GM21360 (cell line): ENCODE data around the gene NKAIN4.

Experiments used
- ATAC-seq: cut with Tn5 transposase; IDR thresholded peaks from one replicate; pipeline ENCODE4 v1.9.1; 2021; ENCODE audit warnings: mild to moderate bottlenecking, moderate library complexity; ENCODE audit not compliant: unreplicated experiment

Gene NKAIN4

DNA sequence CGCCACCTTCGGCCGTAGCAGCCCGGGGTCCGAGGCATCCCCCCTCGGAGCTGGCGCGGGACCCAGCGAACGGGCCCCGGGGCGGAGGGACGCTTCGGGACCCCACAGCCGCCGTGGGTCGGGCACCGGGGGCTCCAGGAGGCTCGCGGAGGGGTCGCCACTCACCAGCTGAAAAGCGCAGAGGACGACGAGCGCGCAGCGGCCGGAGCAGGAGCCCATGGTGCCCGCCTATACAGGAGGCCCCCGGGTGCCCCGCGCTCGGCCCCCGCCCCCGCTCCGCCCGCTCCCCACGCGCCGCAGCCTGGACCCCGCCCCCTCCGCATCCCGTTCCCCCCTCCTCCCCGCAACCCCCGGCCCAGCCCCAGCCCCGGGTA, at the start of gene NKAIN4:
NKAIN4 (minus strand) TSS at position 232 of the 374 bp plus-strand sequence; CDS start at position 219, 13 bp downstream.
- no peak for ATAC-seq

DNA sequence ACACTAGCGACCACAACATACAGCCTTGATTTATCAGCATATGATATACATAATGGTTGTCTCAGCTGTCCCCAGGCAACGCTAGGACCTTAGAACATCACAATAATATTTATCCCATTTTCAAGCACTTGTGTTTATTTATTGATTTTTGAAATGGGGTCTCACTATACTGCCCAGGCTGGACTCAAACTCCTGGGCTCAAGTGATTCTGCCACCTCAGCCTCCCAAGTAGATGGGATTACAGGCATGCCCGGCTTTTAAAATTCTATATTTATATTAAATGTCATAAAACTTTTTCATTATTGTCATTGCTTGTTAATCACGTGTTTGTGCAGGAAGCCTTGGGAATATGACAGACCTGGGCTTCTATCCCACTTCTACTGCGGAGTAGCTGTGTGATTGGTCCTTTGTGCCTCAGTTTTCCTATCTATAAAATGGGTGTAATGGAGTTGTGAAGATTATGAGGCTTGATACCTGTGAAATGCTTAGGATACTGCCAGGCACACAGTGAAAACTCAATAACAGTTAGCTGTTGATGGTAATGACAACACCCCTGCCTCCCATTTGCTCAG, 48.9 kb upstream of the NKAIN4 start:
- no peak for ATAC-seq

DNA sequence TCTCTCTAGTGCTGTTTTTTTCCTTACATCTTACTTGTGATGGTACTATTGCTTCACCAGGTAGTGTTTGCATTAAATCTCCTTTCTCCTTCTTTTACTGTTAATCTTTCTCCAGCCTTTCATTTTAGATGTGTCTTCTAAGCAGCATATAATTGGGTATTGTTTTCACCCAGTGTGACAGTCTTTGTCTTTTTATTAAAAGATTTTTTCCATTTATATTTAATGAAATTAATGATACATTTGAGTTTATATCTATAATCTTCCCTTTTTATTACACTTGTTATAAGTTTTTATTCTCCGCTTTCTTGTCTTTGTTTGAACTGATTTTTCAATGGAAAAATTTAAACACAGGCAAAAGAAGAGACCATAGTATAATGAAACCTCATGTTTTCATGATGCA, 47.4 kb upstream of the NKAIN4 start:
- no peak for ATAC-seq

DNA sequence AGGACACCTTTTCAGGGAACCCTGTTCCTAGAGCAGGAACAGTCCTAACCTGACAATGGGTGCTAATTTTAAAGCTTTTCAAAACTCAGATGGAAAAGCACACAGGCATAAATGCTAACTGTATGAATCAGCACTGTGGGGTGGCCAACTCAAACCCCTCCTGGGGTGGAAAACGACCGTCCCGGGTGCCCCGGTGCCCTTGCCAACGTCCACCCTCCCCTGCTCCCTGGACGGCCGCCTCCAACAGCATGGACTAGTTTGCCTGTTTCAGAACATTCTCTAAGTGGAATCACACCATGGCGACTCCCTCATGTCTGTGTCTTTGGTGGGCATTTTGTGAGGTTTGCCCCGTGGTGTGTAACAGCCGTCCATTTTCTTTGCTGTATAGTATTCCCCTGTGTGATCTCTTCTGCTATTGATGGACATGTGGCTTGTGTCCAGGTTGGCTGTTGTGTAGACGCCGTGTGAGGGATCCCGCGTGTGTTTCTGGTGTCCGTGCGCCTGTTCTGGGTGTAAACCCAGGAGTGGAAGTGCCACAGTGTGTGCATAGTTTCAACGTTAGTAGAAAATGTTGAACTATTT, 44.6 kb upstream of the NKAIN4 start:
- ATAC-seq, result no peak

DNA sequence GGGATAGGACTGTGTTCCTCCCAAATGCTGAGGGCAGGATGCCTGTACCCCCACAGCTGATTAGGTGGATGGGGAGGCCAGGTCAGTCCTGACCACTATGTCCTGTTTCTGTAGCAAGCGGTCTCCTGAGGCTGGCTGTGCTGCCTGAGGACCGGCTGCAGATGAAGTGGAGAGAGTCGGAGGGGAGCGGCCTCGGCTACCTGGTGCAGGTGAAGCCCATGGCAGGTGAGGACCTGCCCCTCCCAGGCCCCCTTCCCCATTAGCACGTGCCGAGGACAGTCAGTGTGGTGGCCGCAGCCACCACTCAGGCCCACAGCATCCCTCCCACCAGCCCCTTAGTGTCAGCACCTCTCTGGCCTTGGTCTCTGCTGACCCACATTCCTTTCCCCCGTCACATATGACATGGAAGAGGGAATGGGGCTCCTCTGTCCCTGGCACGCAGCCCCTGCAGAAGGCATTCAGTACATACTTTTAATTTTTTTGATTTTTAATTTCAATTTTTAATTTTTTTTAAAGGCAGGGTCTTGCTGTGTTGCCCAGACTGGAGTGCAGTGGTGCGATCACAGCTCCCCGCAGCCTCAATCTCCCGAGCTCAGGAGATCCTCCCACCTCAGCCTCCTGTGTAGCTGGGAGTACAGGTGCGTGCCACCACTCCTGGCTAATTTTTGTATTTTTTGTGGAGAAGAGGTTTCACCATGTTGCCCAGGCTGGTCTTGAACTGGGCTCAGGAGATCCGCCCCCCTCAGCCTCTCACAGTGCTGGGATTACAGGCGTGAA, 43.7 kb upstream of the NKAIN4 start:
- ATAC-seq, result no peak

DNA sequence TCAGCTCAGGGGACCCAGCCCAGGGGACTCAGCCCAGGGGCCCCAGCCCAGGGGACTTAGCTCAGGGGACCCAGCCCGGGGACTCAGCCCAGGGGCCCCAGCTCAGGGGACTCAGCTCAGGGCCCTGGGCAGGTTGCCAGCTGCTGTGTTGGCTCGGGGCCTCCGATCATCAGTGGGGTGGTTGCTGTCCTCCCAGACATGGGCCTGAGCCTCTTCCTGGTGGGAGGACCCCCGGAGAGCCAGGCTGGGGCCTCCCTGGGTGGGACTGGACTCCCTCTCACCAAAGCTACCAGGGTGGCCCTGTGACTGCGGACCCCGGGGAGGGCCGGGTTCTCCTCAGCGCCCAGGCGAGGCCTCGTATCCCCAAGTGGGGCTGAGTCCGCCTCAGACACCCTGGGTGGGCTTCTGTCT, 43.1 kb upstream of the NKAIN4 start:
- ATAC-seq, result no peak

DNA sequence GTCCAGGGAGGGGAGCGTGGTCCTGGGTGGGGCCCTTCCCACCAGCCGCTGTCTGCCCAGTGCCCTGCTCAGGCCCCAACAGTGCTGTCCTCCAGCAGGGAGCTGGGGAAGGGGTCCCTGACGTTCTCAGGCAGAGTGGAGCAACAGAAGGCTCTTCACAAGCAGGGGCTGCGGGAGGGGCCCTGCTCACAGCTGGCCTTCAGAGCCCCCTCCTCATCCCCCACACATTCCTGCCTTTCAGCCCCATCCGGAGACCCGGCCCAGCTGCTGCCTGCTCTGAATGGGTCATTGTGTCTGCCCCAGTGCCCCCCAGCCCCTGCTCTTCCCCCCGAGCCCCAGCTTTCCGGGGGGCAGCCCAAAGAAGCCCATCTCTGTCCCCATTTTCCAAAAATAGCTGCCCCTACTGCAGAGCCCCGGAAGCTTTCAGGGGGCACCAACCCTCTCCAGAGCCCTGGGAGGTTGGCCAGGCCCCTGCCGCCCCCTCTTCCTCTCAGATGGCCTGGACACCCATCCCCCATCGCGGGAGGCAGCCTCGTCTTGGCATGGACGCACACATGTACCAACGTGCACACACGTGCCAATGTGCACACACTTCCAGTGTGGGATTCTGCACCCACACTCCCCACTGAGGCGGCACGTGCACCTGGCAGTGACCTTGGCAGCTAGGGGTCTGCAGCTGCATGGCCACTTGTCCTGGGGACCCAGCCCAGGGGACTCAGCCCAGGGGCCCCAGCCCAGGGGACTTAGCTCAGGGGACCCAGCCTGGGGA, 42.5 kb upstream of the NKAIN4 start:
- no peak for ATAC-seq

DNA sequence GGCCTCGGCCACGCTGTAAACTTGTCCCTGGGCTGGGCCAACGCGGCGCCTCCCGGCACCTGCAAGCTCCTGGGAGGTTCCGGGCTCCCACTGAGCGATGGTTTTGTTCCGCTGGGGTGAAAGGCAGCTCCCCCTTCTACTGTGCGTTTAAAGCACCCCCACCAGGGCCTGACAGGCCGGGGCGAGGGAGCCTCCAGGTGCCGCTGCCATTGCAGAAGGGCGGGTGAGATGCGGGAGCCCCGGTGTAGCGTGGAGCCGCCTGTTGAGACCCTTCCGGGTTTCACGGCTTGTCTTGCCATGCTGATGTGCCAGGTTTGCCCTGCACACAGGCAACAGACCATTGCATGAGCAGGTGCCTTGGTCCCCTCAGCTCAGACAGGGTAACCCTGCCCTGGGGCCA, 41.6 kb upstream of the NKAIN4 start:
- ATAC-seq, result no peak

DNA sequence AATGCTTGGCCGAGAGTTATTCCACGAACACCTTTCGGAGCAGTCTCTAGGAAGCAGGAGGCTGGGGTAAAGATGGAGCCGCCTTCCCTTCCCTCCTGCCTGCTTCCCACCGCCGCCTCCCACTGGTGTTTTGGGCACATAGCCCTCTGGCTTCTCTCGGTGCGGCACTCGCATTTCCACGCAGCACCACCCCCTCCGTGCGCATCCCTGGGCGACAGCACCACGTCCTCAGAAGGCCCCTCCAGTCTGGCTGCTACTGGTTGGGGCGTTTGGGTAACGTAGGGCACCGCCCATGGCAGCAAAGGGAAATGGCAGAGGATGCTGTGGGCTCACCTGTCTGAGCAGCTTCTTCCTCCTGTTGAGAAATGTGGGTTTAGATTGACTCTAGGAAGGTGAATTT, 41.2 kb upstream of the NKAIN4 start:
- ATAC-seq, result no peak

DNA sequence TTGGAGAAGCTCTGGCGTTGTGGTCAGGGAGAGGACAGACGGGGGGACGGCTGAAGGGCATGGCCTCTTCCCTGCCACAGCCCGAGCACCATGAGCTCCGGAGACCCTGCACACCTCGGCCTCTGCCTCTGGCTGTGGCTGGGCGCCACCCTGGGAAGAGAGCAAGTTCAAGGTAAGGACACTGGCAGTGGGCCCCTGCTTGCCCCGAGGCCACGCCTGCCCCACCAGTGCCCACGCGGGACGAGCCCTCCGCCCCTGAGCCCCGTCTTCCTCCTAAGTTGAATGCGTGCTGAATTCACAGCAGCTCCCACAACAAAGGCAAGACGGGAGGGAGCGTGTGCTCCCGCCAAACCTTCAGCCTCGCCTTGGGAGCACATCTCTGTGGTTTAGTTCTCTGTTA, 40.8 kb upstream of the NKAIN4 start:
- ATAC-seq, result no peak

DNA sequence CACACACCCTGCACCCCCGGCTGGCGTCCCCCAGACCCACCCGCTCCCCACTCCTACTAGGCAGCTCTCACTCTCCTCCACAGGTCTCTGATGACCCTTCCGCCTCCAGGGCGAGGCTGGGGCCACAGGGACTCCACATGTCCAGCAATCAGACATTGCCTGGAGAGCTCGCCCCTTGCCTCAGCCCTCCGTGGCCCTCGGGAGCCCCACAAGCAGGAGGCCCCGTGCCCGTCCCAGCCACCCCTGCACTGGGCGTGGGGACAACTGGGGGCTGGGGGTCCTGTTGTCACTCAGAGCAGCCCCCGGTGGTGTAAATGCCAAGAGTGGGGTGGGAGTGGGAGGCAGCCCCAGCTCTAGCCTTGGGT, 40.3 kb upstream of the NKAIN4 start:
- ATAC-seq, result no peak

DNA sequence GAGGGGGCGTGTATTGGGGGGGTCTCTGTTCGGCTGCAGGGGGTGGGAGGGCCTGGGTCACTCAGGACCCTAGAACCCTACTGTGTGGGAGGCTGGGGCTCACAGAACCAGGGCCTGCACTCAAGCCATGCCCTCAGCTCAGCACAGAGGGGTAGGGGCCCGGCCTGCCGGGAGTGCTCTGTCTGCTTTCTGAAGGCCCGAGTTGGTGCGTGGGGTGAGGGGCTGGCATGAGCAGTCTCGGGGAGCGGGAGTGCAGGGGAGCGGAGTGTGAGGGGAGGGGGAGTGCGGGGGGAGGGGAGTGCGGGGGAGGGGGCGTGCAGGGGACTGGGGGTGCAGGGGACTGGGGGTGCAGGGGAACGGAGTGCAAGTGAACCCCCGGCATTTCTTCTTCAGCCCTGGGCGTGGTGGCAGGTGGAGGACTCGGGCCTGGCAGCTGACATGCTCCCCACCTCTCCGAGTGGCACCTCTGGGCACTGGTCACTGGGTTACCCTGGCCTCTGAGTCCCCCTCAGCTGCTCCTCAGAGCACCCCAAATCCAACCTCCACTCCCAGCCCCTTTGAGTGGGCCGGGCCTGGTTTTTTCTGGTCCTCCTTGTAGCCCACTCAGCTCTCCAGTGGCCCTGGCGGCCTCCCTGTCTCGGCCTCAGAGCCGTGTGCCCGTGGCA, 39.7 kb upstream of the NKAIN4 start:
- no peak for ATAC-seq

DNA sequence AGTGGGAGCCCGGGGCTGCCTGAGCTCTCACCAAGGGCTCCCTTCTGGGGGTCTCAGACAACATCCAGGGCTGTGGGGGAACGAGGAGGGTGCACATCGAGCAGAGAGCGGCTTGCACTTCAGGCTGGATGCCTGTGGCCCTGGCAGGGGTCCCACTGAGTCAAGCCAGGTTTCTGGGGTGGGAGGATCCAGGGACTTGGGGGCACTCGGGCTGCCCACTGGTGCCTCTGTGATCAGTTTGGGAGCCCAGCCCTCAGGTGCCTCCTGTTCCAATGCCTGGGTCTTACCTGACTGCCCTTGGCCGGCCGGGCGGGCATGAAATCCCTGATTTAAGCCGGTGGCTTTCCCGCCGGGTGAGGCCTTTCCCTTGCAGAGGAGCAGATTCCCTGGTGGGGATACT, 39.2 kb upstream of the NKAIN4 start:
- no peak for ATAC-seq

DNA sequence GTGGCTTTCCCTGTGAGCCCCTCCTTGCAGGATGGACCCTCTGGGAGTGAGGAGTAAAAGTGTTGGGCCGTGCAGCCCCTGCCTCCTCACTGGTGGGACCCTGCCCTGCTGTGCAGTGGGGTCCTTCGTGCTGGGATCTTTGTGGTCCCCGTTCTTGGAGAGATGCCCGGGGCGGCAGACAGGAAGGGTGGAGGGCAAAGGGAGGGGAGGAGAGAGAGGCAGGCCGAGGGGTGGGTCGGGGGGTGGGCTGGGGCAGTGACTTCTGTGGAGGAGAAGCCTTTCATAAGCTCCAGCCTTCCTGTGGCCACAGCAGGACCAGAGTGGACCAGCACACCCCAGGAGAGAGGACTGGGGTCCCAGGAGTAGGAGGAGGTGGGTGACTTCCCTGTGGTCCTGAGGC, 38.6 kb upstream of the NKAIN4 start, which contains the start of gene COL20A1:
COL20A1 (plus strand) TSS at position 283 of the 400 bp plus-strand sequence. CDS start 1,922 bp downstream, outside the sequence.
- no peak for ATAC-seq

DNA sequence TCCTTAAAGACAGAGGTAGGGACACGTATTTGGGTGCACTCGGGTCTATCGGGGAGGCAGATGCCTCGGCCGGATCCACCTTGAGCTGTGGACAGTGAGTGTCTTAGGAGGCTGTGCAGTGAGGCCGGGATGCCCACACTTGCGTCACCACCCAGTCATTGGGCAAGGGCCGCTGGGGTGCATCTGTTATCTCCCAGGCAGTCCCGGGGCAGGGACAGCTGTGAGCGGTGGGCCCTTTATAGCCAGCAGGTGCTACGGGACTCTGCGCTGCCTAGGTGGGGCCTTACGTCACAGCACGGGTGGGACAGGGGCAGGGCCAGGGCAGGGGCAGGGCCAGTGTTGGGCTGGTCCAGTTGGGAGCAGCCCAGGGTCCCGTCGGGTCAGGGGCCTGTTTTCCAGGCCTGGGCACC, 38.0 kb upstream of the NKAIN4 start:
- ATAC-seq, result no peak

DNA sequence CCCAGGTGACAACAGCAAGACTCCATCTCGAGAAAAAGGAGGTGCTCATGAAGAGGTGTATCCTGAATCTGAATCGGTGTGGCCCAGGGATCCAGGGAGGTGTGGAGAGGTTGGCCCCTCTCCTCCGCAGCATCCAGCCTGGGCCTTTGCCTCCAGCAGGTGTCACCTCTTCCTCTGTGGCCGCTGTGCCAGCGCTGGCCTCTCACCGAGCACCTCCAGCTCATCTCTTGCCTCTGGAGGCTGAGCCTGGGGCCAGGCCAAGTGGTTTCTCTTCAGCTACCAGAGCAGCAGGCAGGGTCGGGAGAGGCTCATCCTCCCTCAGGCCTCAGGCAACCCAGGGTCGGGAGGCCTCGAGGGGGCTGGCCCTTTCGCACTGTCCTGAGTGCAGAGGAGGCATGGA, 37.5 kb upstream of the NKAIN4 start:
- no peak for ATAC-seq

DNA sequence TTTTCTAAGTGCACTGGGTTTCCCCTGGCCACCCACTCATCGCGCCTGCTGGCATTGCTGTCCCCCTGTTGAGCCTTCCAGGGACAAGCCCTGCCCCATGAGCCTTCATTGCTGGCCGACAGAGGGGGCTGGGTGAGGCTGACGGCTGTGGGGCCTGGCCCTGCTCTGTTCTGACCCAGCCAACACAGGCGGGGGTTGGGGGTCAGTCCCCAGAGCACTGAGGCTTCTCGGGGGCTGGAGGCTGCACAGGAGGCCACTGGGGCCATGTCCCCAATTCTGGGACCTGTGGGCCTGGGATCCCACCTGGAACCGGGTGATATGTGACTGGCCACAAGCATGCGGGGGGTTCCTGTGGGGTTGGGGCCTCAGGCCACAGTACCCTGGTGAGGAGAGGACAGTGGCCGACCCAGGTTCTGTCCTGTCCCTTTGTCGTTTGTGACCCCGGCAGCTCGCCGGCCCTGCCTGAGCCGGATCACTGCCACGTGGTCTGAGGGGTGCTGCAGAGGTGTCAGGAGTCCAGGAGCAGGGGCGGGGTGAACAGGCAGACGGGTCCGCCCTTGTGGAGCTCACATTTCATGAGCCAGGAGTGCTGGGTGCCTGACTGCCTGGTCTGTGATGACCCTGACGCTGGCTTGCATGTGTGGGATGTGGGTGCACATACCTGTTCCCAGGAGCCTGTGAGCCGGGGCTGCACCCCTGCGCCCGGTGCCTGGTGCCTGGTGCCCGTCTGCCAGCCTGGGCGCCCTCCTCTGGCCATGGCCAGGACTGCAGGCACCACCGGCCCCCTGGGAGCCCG, 36.6 kb upstream of the NKAIN4 start:
- no peak for ATAC-seq

DNA sequence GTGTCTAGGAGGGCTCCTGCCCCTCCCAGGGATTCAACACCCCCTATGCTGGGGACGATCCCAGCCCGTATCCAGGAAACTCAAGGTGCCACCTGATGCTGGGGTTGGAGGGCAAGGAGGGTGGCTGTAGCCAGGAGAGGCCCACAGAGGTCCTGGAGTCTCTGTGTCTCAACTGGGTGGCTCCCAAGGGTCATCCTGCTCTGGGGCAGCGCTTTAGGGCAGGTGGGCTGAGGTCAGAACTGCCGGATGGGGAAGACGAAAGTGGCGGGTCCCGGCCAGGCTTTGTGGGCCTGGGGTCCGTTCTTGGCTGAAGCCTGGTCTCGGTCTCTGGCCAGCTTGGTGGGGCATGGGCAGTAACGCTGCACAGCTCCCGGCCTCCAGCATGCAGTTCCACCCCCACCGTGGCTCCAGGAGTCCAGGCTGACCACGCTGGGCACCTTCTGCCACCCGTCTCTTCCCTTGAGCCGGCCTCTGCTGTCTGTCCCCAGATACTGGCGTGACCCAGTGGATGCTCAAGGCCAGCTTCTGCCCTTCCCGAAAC, 35.9 kb upstream of the NKAIN4 start:
- ATAC-seq, result no peak

DNA sequence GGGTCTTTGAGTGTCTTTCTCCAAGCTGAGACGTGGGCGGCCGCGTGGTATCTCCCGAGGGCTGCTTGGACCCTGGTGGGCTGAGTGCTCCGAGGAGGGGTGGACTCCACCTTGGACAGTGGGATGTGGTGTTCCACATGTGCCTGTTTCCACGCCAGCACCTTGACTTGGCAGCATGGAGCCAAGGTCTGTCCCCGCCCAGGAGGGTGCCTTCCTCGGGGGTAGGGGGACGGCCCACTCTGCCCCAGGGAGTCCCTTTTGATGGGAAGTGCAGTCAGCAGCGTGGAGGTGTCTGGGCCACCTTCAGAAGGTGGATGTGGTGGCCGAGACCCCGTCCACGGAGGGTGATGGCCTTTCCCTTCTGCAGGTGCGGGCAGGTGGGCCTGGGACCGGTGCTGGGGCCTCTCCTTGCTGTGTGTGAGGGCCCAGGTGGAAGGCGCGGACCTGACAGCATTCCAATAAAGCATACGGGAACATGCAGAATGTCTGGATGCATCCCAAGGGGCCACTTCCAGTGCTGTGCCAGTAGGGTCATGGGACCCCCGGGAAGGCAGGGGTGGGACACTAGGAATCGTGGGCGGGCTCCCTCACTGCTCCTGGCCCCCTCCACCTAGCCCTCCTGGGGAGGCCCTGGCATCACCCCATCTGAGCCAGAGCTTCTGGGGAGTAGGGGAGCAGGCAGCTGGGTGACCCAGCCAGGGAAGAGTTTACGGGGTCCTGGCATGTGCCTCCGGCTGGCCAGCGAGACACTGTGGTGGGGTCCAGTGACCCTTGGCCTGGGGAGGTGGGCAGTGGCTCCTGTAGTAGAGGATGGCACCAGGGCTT, 35.3 kb upstream of the NKAIN4 start:
- no peak for ATAC-seq
